ENCODE measurements around the gene WNT6.

DNA sequence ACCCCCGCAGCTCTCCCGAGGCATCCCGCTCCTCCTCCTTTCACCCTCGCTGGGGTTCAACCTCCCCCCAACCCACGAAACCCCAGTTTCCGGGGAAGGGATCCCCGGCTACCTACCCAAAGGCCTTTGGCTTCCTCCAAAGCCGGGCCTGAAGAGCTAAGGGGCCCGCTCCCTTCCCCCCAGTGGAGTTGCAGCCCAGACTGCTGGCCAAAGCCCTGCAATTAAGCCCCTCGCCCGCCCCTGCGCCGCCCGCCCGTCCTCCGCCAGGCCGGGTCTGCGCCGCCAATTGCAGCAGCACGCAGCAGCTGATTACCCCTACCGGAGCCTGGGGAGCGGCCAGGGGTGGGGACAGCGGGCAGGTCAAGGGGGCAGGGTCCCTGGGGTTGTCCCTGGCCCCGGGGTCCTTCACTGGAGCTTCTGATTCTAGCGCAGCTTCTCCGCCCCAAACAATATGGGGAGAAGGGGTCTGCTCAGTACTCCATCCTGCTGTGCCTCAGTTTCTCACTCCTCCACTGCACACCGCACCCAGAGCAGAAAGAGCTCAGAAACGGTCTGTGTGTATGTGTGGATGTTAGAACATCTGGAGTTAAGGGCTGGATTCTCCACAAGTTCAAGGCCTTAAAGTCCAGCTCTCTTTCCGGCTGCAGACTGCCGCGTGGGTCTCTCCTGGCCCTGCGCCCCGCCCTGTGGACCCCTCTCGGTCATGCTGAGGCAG is 37.9 kb downstream of the WNT6 start:
- TF ChIP-seq POLR2AphosphoS5 (IDR thresholded peaks at IDR 0.05; ENCODE audit: low read depth, low read length) (no peak), POLR2A (IDR thresholded peaks at IDR 0.05; ENCODE audit: low read depth, low read length) (no peak)
